ENCODE data around the gene ESRP2. TPM values are rescaled to one million over a fixed set of nuclear protein-coding genes. Genes with fewer than 3 reads are reported as not detected.

The ESRP2 gene
- total RNA-seq, 1 experiment from 2014 or later, result 48.8 TPM

- H3K4me3 Mint-ChIP-seq (ENCODE audit: unreplicated experiment), result no peak overlapping the region
- peaks cover 20% of the 10 kb centered on the region for H3K4me1 Mint-ChIP-seq (ENCODE audit: insufficient read depth, unreplicated experiment)
- TF ChIP-seq CTCF (IDR thresholded peaks at IDR 0.05; ENCODE audit: unreplicated experiment), result no peak
- BruUV-seq (replicated peaks), result no TSS peak
- no peaks in the 10 kb centered on the region for H3K9me3 Mint-ChIP-seq (ENCODE audit: unreplicated experiment)
- no peaks in the 10 kb centered on the region for H3K27me3 Mint-ChIP-seq (ENCODE audit: insufficient read depth, unreplicated experiment)
- ChIA-PET CTCF (interaction anchor here (0.6 to 4.7 kb wide), 6 partner anchors 11 to 801 kb away, joined by 3 to 46 read pairs (median 4); partner anchors contain the start of gene SLC7A6), POLR2A (interaction anchor here (1.0 to 3.7 kb wide), 6 partner anchors 8 to 47 kb away, joined by 3 to 16 read pairs (median 6); partner anchors contain the start of genes PRMT7 and SLC7A6OS)
- intact Hi-C loops (cut with micrococcal nuclease), result no loop called here
- H3K27ac Mint-ChIP-seq (ENCODE audit: low read depth, unreplicated experiment), result peak overlapping the region; percentile 13
- no peak for DNase-seq (ENCODE audit: unreplicated experiment)
- peaks cover 81% of the 10 kb centered on the region for H3K36me3 Mint-ChIP-seq (ENCODE audit: insufficient read depth, unreplicated experiment)
These were observed 48.1 kb upstream of the ESRP2 start for GRCh38 chr16:68283801-68284598.

- intact Hi-C loops (cut with micrococcal nuclease), result no loop called here
- no peak for DNase-seq (ENCODE audit: unreplicated experiment)
- H3K27me3 Mint-ChIP-seq (ENCODE audit: insufficient read depth, unreplicated experiment), result no peaks in the 10 kb centered on the region
- H3K9me3 Mint-ChIP-seq (ENCODE audit: unreplicated experiment), result no peaks in the 10 kb centered on the region
- H3K36me3 Mint-ChIP-seq (ENCODE audit: insufficient read depth, unreplicated experiment), result peaks cover 78% of the 10 kb centered on the region
- CTCF ChIA-PET, result interaction anchor here (0.6 to 4.7 kb wide), 5 partner anchors 10 to 801 kb away, joined by 3 to 46 read pairs (median 4); partner anchors contain the start of gene SLC7A6
- peak overlapping the region; percentile 13 for H3K27ac Mint-ChIP-seq (ENCODE audit: low read depth, unreplicated experiment)
- no peak overlapping the region for H3K4me3 Mint-ChIP-seq (ENCODE audit: unreplicated experiment)
- POLR2A ChIA-PET, result interaction anchor here (1.0 to 3.7 kb wide), 5 partner anchors 7 to 46 kb away, joined by 3 to 16 read pairs (median 6); partner anchors contain the start of genes PRMT7 and SLC7A6OS
- TF ChIP-seq CTCF (IDR thresholded peaks at IDR 0.05; ENCODE audit: unreplicated experiment), result no peak
- H3K4me1 Mint-ChIP-seq (ENCODE audit: insufficient read depth, unreplicated experiment), result peaks cover 20% of the 10 kb centered on the region
- BruUV-seq (replicated peaks), result no TSS peak
These were observed 47.4 kb upstream of the ESRP2 start for GRCh38 chr16:68283346-68283745.

GRCh38 chr16:68282064-68282452 lies 46.1 kb upstream of the ESRP2 start:
- intact Hi-C loops (cut with micrococcal nuclease), result no loop called here
- ChIA-PET CTCF (no interaction called here), POLR2A (no interaction called here)
- no peak for DNase-seq (ENCODE audit: unreplicated experiment)
- BruUV-seq (replicated peaks), result no TSS peak
- H3K27ac Mint-ChIP-seq (ENCODE audit: low read depth, unreplicated experiment), result no peak overlapping the region
- H3K36me3 Mint-ChIP-seq (ENCODE audit: insufficient read depth, unreplicated experiment), result peaks cover 75% of the 10 kb centered on the region
- no peaks in the 10 kb centered on the region for H3K27me3 Mint-ChIP-seq (ENCODE audit: insufficient read depth, unreplicated experiment)
- TF ChIP-seq CTCF (IDR thresholded peaks at IDR 0.05; ENCODE audit: unreplicated experiment), result no peak
- H3K9me3 Mint-ChIP-seq (ENCODE audit: unreplicated experiment), result no peaks in the 10 kb centered on the region
- no peak overlapping the region for H3K4me3 Mint-ChIP-seq (ENCODE audit: unreplicated experiment)
- H3K4me1 Mint-ChIP-seq (ENCODE audit: insufficient read depth, unreplicated experiment), result peaks cover 8% of the 10 kb centered on the region

GRCh38 chr16:68281368-68282063 lies 45.6 kb upstream of the ESRP2 start:
- H3K4me3 Mint-ChIP-seq (ENCODE audit: unreplicated experiment), result no peak overlapping the region
- H3K4me1 Mint-ChIP-seq (ENCODE audit: insufficient read depth, unreplicated experiment), result peaks cover 6% of the 10 kb centered on the region
- no peak for TF ChIP-seq CTCF (IDR thresholded peaks at IDR 0.05; ENCODE audit: unreplicated experiment)
- ChIA-PET POLR2A (no interaction called here), CTCF (interaction anchor here (1.0 kb wide), 1 partner anchor 11 kb away, joined by 3 read pairs; no protein-coding TSS in a partner anchor)
- peaks cover 75% of the 10 kb centered on the region for H3K36me3 Mint-ChIP-seq (ENCODE audit: insufficient read depth, unreplicated experiment)
- H3K27ac Mint-ChIP-seq (ENCODE audit: low read depth, unreplicated experiment), result no peak overlapping the region
- no TSS peak for BruUV-seq (replicated peaks)
- intact Hi-C loops (cut with micrococcal nuclease), result no loop called here
- no peak for DNase-seq (ENCODE audit: unreplicated experiment)
- H3K27me3 Mint-ChIP-seq (ENCODE audit: insufficient read depth, unreplicated experiment), result no peaks in the 10 kb centered on the region
- H3K9me3 Mint-ChIP-seq (ENCODE audit: unreplicated experiment), result no peaks in the 10 kb centered on the region

All from MCF 10A (cell line).